NCI-H2081 (cell line): ENCODE measurements around the gene DLST.

ENCODE experiments used
- DNase-seq, 2 experiments: peaks; one replicate each; lab custom pipeline; 2025; lab: John Stamatoyannopoulos, UW

Gene DLST

DNA sequence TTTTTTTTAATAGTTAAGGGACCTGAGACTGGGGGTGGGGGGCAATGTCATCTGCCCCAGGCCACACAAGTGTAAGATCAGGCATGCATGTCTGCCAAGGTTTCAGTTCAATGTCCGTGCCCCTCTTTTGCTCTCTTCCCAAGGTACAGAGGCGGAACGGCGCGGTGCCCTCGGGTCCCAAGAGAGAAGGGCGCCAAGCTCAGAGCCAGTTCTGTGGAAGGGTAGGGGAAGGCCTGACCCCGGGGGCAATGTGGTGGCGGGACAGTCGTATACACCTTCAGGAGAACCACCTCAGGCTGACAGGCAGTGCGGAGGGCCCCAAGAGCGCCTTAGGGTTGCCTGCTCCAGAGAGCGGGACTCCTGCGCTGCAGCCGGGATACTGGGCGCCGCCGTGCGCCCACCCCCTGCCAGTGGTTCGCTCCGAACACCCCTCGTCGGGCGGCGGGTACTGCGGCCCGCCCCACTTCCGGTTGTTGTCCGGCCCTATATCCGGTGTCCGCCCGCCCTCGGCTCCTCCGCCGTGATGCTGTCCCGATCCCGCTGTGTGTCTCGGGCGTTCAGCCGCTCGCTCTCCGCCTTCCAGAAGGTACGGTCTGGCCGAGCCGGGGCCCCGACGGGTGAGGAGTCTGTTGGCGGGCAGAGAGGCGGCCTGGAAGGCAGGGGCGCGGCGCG, at the start of gene DLST:
Gene DLST, plus strand, starts transcription at position 486 of the 672 bp plus-strand sequence. Its CDS starts 38 bp downstream, at position 524.
- peak; percentile 81 to 90 for DNase-seq

DNA sequence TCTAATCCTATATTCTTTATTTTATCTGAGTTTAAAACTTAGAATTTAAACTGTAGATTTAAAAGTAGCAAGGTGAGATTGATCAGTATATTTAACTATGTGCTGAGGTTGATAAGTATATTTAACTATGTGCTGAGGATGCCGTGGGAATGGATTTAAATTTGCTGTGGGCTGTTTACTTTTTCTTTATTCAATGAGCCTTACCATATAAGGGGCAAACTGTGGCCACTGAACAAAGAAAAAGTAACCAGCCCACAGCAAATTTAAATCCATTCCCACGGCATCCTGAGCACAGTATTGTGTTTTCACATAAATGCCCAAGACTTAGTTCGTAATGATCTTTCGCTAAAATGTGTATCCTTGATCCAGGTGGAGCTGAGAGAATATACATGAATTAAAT, 48.9 kb upstream of the DLST start:
- DNase-seq = no peak

DNA sequence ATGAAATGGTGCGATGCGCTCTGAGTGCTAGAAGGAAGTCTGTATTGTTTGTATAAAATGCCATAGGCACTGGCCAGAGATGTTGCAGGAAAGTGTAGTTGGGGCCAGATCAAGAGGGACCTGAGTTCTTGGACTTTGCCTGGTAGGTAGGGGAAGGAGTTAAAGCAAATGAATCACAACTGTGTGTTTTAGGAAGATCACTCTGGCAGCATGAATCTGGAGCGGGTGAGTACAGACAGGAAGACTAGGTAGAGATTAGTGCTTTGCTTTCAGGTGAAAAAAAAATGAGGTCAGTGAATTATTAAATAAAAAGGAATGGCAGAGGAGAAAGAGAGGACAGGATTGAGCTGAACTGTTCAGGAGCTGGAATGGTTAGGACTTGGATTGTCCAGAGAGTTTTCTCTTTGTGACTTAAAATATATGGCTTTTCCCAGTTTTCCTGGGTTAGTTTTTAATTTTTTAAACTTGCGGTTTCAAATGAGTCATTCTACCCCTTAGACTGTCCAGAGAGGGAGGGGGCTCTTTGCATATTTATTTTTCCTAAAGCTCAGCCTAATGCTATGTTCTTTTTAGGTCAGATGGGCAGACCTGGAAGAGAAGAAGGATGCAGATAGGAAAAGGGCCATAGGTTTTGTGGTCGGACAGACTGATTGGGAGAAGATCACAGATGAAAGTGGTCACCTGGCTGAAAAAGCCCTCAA, 46.9 kb upstream of the DLST start:
- no peak for DNase-seq

DNA sequence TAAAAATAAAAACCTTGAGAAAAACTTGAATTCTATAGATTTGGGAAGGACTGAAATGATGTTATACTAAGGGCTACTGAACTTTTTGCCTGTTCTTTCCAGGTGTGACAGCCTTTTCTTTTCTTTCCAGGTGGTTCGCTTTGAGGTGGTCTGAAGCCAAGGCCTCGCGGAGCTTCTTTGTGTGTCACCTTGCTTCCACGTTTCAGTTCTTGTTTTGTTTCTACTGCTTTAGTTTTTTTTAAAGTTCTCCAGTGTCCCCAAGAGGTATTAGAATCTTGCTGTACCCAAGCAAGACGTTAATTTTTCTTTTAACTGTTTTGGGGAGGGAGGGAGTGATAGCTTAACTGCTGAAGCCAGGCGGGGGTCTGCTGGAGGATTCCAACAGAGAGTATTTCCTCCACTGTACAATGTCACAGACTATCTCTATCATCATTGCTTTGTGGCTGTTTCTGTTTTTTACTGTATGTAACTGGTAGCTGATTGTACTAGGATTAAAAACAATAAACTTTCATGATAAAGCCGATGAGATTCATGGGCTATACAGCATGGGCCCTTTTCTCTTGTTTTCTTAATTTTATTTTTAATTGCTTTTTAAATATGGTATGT, 46.0 kb upstream of the DLST start:
- no peak for DNase-seq

DNA sequence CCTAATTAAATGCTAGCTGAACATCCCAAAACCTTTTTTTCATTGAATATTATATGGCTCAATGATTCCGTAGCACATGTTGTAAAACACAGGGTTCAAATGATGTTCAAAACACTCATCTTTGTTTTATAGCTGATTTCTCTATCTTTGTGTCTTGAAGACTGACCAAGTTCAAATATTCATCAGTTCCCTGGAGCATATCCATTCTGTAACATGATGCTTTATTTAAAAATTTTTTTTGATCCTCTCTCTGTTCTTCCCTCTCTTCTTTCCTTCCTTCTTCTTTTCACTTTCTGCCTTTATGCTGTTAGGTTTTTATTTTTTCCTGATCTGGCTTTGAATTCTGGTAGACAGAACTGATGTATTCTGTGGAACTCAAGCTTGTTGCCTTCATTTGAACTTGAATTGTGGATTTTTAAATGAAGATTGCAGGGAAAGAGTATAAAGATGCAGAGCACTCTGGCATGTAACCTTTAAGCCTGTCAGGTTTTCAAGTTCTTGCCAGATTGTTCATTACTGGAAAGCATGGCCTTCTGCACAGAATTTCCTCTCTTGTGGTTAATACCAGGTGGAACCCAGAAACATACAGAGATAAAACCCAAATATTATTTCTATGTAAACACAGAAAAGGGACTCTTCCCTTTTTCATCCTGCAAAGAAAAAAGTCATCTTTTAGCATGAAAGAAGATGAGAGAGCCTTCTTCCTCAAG, 45.3 kb upstream of the DLST start:
- no peak for DNase-seq

DNA sequence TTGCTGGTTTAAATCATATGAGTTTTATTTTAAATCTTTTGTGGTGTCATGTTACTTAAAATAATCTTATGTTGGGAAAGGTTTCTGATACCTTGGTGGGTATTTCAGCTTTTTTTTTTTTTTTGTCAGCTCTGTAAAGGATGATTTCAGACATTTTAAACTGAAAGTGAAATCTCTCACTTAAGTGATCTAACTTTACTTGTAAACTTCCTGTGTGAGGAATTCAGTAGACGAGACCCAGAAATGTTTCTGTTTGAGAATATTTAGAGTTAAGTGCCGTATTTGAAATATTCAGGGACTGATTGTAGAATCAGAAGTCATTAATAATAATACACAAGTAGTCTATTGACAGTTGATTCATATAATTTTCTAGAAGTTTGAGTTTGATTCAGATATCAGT, 43.5 kb upstream of the DLST start:
- DNase-seq = no peak

DNA sequence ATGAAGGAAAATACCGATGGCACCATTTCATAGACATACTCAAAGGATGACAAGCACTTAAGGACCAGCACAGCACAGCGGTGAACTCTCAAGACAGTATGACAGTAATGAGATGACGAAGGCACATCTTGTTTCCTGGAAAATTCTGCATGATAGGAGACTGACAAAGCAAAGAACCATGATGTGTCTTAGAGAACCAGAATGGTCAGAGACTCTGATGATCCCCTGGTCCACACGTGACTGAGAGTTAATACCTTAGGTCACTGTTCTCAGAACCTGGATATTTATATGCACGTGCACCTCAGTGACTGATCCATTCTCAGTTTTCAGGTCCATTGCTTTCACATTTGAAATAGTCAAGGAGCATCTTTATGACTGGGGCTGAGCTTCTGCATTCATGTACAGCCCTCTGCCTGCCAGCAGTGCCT, 41.1 kb upstream of the DLST start:
- DNase-seq = no peak

DNA sequence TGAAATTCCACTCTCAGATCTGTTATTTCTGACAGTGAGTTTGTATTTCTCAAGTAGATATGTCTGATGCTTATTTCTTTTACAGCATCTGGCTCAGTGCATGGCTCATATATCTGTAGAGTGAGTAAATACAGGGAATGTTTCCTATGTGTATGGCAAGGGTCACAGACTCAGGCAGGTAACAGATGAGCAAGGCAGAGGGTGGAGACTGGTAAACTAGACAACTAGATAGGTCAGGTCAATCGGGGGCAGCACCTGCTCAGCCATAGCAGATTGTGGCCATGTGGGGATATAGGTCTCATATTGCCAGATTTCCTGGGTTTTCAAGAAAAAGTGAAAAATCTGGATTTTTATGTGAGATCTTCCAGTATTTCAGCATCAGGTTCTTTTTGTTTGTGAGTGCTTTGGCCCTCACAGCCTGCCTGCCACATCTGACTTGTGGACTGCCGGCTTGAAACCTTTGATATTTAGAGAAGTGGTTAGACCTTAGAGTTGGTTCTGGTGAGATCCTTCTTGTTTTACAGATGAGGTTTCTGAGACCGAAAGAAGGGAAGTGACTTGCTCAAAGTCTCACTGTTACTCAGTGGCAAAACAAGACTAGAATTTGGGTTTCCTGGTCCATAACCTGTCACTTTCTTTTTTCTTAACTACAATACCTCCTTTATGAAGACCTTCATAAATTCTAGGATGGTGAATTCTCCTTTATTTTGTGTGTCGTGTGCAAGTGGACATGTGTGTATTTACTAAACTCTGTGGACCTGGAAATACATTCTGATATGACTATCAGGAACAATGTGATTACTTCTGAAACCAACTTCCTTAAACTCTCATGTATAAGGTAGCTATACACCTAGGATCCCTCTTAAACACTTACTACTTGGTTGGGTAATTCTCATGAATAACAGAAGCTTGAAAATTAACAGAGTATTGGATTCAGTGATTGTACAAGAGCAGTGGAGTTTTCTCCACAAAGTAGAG, 40.2 kb upstream of the DLST start:
- no peak for DNase-seq

DNA sequence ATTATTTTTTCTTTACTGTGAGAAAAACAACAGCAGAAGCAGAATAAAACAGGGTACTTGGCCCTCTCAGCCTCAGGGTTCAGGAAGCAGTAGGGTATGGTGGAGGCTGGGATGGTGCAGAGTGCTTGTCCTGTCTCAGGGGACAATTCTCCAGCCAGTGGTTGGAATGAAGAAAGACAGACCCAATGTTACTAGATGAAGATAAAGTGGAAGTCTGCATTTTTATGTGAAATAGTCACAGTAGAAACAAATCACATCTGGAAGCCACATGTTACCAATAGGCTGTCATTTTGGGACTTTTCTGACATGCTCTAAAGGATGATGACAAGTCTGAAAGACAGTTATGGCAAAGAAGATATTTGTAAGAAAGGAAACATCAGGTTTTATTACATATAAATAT, 38.1 kb upstream of the DLST start:
- DNase-seq = no peak

DNA sequence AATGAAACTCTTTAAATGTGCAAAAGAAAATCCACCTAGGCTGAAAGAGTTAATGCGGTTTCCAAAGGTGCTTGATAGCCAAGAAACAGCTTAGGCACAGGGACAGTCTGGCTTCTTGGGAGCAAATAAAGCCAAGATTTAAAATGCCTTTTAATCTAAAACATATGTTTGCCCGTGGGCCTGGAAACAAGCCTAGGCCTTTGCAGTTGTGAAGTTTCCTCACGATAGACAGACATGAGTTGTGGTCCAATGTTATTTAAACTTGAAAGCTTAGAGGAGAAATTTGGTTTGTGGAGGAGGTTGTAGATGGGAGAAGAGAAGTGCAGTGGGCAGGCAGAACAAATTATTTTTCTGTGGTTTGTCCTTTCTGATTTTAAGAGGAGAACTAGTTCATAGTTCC, 35.5 kb upstream of the DLST start:
- no peak for DNase-seq

DNA sequence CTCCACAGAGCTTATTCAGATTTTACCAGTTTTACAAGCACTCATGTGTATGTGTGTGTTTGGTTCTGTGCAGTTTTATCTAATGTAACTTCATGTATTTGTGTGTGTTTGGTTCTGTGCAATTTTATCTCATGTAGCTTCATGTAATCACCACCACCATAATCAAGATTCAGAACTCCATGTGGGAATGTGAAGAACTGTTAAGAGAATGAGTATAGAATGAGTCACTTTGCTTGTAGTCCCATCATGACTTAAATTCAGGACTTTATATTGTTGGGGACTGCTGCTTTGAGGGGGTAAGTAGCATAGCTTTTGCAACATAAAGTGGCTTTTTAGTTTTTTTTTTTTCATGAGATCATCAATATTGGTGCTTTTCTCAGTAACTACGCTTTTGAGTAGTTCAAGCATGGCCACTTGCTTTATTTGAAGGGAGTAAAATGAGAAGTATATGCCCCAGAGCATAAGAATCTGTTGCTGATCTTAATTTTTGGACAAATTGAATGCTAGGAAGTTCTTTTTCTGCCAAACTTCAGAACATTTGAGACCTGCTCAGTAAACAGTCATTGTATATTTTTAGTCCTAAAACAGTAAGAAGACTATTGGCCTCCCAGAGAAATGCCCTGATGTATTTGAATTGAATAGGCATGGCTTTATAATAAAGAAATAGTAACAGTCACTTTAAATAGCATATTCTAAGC, 34.6 kb upstream of the DLST start:
- DNase-seq = no peak

DNA sequence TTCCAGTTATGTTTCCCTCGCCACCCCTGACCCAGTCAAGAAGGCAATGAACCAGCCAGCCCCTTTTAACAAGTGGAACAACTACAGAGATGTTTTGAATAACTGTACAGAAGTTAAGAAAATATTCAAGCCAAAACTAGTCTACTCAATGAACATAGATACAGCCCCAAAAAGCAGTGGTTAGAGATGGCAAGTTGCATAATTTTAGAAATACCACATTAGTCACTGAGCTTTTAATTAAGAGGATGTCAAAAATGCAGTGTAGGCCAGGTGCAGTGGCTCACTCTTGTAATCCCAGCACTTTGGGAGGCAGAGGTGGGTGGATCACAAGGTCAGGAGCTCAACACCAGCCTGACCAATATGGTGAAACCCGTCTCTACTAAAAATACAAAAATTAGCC, 32.9 kb upstream of the DLST start:
- no peak for DNase-seq

DNA sequence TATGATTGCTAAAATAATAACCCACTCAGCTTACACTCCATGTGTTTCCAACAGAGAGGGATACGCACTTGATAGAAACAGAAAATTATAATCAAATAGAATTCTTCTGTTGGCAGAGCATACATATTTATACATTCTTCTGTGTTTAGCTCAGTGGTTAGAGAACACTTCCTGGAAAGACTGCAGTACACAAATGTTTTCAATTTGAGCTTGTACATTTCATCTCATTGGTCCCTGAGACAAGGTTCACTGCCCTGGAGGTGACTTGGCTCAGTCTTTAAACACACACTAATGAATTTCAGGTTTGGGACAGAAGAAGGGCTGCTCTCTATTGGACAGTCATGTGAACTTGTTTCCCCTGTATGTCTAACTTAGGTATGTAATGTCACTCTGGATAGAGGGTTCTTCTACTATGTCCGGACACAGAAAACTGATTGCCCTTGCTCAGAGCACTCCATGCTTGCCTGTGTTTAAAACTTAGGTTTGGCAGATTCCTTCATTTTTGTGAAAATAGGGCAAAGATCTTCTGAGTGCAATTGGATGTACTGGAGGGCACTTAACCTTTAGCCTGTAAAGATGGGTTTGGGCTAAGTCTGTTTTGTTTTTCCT, 28.7 kb upstream of the DLST start:
- DNase-seq = no peak

DNA sequence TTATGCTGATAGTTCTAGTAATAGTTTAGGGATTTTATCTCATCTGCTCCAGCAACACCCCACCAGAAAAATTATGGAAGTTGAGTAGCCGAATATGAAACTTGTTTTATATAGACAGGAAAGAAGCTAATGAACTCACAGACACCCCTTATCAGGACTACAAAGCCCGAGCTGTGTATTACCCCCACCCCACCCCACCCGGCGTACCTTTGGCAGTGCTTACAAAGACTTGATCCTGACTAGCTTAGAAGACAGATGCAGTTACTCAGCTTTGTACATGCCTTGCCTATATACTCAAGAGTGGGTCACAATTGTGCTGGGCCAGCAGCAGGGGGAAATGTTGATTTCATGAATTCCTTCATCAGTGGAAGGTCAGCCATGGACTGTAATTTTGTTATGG, 28.1 kb upstream of the DLST start:
- DNase-seq = no peak

DNA sequence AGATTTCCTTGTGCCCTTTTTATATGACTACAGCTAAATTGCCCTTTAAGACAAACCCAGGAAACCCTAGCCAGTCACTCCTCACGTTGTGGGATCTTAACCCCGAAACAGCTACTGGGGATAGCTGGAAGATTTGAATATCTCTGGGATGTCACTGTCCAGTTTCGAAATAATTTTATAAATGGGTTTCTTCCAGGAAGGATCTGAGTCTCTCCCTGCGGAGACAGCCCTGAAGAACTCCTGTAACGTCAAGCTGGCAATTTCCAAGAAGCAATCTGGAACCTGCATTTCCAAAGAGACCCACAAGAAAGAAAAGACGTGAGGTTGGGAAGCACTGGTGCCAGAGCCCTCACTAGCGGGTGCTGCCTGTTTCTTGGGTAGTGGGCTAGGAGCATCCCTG, 26.7 kb upstream of the DLST start:
- DNase-seq = no peak

DNA sequence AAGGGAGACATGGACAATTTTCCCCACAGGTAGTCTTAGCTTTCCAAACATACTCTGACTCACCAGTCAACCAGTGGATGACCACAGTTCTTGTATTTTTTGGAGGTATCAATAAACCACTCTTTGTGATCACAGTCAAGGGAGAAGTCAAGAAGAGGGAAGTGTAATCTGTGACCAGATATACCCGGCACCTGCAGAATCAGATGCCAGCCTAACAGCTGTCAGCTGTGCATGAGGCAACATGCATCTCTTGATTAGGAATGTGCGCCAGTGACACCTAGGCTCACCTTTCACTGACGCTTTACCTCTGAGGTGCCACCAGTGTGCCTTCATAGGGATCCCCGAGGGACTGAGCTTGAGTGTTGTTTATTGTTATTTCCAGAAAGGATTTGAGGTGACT, 25.8 kb upstream of the DLST start:
- DNase-seq = no peak

DNA sequence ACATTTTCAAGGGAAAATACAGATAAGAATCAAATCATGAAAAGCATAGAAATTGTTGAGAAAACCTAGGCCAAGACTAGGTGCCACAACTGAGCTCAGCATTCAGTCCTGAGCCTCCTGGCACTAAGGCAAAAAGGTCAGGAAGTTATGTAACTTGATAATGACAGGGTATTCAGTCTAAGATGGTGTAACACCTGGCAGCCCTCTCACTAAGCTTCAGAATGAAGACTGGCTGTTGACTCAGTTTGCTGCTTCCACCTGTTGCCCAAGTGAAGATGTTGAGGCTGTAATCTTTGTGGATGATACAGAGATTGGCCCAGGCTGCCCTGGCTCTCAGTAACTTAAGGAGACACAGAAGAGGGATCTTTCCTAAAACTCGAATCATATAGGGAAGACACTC, 25.4 kb upstream of the DLST start:
- DNase-seq = no peak

DNA sequence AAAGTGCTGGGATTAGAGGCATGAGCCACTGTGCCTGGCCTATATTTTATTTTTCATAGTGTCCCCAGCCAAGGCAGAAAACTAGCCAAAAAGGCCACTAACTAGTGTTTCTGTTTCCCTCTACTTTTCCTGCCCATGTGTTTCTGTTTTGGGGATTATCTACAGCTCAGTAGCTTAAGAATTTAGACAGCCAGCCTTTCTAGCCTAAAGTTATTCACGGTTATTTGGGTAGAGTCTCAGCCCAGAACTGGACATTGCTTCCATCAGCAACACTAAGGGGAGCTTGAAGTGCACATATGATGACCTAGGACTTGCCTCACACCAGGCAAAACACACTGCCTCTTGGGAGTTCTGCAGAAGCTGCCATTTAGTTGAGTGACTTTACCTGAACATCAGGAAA, 23.7 kb upstream of the DLST start:
- DNase-seq = no peak

DNA sequence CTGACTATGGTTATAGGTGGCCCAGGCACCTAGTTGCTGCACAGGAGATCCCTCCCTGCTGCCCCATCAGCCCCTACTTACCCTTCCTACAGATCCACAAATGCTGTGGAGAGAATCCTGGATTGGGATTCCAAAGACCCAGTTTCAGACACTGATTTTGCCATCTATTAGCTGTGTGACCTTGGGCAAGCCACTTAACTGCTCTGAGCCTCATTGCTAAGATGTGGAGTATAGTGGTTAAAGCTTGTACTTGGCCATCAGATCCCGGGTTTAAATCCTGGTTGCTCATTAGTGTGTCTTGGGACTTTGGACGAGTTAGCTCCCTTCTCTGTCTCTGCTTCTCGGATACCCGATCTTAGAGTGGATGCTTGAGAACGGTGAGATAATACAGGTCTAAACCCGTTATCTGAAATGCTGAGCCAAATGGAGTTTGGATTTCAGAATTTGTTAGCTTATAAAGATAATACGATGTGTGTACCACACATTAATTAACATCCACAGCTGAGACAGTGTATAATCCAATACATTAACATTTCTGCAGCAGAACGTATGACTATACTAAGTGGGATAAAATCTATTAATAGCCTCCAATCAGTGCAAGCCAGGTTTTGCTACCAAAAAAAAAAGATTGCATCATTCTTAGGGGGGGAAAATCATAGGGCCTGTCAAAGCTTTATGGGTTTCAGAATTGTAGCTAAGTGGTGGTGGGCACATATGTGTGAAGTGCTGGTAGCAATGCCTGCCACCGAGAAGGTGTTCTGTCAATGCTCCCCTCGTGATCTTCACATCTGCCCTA, 21.8 kb upstream of the DLST start:
- no peak for DNase-seq
